DND-41 (cell line): ENCODE measurements around the gene NBEA.

Experiments
- CTCF ChIP-seq: IDR thresholded peaks from 2 replicates; pipeline ENCODE4 v1.5.1; 2012; ENCODE audit warnings: borderline replicate concordance, low read length, moderate library complexity, mild to moderate bottlenecking; ENCODE audit not compliant: poor library complexity, severe bottlenecking; ENCODE audit errors: extremely low read depth
- EZH2 ChIP-seq: IDR thresholded peaks from 3 replicates; pipeline ENCODE4 v1.6.1; 2012; ENCODE audit warnings: borderline replicate concordance, low read depth, mild to moderate bottlenecking, moderate library complexity, low read length, inconsistent platforms; ENCODE audit not compliant: severe bottlenecking

- TF ChIP-seq EZH2, result no peak
- no peak for TF ChIP-seq CTCF
Measured at GRCh38 chr13:35482527-35482926, 540.5 kb downstream of the NBEA start.
